NCI-H345 (cell line): ENCODE results near the gene MRM2.
A peak's percentile ranks its signal among the peaks of the same experiment; 100 is the strongest.
"Not testable (repeated sequence)": the region's sequence is repeated elsewhere in the genome, so short reads cannot be mapped to it uniquely, and the experiment has no call there.

Experiments
- DNase-seq: peaks from one replicate; lab custom pipeline; 2025; lab: John Stamatoyannopoulos, UW

Gene MRM2

GRCh38 chr7:2241580-2242540 is at the start of gene MRM2, which contains the start of gene NUDT1:
Gene MRM2 (minus strand): TSS chr7:2242205. CDS start chr7:2242169, 36 bp downstream.
Gene NUDT1 (plus strand): TSS chr7:2242226. CDS start chr7:2244575, 2,349 bp downstream.
- peak; percentile 79 for DNase-seq

DNA sequence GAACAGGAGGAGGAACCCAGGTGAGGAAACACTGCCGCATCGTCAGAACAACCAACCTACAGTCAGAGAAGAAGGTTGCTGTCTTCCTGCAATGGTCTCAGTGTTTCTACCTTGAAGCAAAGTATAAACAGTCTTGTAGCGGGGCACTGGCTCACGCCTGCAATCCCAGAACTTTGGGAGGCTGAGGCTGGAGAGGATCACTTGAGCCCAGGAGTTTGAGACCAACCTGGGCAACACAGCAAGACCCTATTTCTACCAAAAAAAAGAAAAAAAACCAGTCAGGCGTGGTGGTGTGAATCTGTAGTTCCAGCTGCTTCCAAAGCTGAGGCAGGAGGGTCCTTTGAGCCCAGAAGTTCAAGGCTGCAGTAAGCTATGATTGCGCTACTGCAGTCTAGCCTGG is 48.9 kb upstream of the MRM2 start:
- DNase-seq: no peak

DNA sequence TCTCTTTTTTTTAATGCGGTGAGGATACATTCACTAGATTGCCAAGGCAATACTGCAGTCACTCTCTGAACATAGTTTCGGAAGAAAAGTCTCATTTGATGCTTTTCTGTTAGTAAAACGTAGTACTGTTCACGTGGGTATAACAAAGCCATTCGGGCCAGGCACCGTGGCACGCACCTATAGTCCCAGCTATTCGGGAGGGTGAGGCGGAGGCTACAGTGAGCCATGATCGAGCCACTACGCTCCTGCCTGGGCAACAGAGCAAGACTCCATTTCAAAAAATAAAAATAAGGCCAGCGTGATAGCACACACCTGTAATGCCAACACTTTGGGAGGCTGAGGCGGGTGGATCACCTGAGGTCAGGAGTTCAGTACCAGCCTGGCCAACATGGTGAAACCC is 47.6 kb upstream of the MRM2 start:
- no peak for DNase-seq

DNA sequence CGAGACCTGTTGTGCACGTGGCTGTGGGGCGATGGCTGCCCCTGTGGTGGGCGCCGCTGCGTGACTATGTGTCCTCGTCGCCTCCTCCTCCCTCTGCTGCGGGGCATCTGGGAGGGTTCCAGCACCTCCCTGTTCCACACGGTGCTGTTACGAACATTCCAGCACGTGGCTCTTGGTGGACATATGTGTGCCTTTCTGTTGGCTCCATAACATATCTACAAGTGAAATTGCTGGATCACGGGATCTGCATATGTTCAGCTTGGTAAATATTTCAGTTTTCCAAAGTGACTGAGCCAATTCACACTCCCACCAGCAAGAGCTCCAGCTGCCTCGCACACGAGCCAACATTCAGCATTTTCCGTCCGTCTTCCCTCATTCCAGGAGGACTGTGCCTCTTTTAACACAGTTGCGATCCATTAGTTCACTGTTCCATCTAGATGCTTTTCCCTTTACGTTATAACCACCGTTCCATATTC is 47.1 kb upstream of the MRM2 start:
- no peak for DNase-seq

- no peak for DNase-seq
Measured at GRCh38 chr7:2288503-2288902, 46.5 kb upstream of the MRM2 start.

DNA sequence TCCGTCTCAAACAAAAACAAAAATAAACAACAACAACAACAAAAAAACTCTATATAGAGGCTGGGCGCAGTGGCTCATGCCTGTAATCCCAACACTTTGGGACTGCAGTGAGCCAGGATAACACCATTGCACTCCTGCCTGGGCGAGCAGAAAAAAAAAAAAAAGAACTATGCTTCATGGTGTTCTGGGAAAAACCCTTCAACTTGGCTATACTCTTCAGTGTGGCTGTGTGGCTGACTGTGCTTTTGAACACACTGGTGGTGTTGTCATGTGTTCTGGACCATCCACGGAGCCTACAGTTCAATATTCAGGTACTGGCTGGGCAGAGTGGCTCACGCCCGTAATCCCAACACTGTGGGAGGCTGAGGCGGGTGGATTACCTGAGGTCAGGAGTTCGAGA is 45.7 kb upstream of the MRM2 start:
- DNase-seq: no peak

DNA sequence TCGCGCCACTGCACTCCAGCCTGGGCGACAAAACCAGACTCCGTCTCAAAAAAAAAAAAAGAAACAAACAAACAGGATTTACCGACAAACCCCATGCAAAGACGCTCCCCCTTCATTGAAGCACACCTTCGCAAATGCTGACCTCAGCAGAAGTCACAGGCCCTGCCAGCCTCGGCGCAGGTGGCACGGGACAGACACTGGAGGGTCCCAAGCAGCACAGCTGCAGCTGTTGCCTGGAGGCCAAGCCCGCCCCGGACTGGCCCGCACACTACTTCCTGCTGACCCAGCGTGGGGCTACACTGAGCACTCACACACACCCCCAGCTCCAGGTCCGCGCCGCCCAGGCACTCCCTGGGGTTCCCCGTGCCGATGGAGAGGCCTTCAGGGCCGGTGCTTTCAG is 41.1 kb upstream of the MRM2 start:
- DNase-seq: no peak

- no peak for DNase-seq
Measured at GRCh38 chr7:2282185-2282751, 40.3 kb upstream of the MRM2 start.

DNA sequence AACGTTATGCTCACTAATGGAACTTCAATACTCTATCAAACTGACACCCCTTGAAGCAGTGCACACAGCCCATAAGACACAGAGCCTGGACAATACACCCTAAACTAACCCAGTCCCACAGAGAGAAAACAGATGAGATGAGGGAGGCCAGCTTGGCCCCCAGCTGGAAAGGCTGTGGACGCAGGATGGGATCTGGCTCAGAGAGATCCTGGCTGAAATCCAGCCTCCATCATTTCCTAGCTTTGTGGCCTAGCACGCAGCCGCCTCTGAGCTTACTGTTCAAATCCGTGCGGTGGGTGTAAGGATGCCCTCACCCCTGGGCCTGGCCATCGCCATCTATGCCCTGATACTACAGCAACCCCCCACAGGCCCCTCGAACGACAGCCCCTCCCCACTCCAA is 39.5 kb upstream of the MRM2 start:
- no peak for DNase-seq

DNA sequence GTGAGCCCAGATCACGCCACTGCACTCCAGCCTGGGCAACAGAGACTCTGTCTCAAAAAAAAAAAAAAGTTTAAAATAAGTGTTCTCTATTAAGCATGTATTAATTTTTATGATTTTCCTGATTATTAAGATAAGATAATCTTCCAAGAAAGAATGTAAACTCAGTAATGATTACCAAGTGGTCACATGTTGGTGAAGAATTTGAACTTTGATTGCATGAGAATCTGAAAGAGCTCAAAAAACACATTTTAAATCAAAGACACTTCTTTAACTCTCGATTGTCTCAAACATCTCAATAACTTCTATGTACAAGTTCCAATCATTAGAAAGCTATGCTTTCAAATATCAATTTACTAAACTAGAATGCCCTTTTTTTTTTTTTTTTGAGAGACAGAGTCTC is 38.4 kb upstream of the MRM2 start:
- no peak for DNase-seq

- DNase-seq: no peak
Measured at GRCh38 chr7:2279896-2280295, 37.9 kb upstream of the MRM2 start.

GRCh38 chr7:2278026-2278425 is 36.0 kb upstream of the MRM2 start:
- no peak for DNase-seq

DNA sequence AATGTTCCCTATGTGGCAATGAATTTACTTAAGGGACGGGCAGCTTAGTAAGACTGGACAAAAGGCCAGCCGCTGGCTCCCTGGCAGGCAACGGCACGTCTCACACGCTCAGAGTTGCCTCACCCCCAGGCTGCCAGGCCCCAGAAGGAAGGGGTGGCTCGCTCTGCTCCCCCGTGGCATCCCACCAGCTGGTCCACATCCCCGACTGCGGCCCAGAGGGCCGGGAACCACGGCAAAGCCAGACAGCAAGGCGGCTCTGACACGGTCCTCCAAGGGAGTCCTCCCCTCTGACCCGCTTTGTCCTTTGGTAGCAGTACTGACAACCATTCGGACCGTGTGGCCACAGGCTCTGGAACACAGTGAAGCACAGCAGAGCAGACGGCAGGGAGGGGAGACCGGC is 34.1 kb upstream of the MRM2 start:
- no peak for DNase-seq

DNA sequence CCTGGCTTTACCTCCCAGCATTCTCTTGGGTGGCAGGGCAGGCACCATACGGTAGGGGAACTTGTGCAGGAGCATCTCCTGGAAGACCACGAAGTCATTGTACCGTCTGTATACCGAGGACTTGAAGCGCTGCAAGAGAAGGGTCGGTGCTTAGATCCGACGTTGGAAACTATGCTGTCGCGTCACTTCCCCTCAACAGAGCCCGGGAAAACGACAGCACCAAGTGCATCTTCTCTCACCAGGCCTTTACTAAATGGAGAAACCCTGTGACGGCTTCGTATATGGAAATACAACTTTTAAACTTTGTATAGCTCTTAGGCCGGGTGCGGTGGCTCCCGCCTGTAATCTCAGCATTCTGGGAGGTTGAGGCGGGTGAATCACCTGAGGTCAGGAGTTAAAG is 33.1 kb upstream of the MRM2 start:
- no peak for DNase-seq

DNA sequence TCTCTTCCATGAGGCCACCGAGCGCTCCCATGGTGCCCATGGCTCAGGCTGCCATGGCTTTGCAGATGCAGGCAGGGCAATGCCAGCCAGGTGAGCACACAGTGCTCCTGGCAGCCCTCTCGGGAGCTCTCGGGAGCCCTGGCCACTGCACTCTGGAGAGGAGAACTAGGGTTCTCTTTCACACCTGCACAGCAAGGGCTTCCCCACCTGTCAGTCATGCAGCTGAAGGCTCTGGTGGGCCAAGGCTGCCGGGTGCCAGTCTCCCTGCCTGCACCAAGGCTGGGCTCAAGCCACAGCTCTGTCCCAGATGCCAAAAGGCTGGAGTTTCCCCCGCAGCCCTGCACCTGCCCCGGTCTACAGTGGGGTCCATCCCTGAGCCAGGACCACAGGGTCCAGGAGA is 32.7 kb upstream of the MRM2 start:
- no peak for DNase-seq

DNA sequence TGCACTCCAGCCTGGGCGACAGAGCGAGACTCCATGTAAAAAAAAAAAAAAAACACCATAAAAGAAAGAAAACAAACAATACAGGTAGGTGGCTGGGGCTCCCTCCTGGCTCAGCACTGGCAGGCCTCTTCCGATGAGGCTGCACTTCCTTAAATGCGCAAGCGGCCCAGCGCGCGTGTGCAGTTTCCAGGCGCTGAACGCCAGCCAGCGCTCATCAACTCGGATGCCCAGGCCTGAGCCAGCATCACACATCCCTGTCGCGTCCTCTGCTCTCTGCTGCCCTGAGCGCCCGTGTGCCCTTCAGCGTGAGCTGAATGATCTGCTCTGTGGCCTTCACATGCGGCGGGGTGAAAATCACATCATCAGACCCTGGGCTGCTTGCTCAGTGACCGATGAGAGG is 31.9 kb upstream of the MRM2 start:
- DNase-seq: no peak

DNA sequence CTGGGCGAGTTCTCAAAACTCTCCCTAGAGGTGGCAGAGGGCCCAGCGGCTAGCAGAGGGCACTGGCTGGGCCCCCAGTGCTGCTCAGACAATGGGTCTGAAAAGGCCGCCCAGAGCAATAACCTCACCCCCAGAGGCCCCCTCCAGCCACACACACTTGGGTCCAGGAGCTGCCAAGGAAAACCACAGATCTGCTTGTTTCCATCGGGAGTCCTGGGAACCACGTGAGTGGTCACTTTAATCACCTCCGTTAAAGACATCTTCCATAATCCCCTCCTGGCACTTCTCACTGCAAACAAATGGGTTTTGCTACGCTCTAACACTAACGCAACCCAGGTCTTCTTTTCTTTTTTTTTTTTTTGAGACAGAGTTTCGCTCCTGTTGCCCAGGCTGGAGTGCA is 30.0 kb upstream of the MRM2 start:
- no peak for DNase-seq

DNA sequence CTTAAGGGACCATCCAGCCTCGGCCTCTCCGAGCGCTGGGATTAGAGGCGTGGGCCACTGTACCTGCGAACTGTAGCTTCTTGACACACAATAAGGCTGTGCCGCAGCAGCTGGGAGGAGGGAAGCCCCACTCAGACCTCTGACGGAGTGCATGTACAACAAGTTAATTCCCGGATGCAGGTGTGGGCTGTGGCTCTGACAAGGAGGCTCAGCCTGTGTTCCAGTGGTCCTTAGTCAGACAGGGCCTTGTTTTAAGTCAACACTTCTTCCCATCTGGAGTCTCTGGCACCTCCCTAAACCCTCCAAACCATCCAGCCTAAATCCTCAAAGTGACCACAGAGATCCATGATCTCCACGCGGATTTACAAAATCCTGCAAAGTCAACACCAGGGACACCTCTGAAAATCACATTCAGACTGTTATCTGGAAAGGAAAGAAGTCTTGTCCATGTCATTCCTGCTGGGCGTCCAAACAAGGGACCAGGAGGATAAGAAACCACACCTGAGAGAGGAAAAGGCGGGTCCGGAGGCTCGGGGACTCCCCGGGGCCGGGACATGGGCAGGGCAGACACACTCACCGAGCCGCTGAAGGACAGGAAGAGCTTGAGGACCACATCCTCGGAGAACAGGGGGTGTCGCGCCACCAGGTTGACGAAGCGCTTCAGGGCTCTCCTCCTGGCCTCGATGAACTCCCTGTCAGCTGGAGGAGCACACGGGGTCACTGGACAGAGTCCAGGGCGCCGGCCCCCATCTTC is 29.4 kb upstream of the MRM2 start:
- DNase-seq: no peak

DNA sequence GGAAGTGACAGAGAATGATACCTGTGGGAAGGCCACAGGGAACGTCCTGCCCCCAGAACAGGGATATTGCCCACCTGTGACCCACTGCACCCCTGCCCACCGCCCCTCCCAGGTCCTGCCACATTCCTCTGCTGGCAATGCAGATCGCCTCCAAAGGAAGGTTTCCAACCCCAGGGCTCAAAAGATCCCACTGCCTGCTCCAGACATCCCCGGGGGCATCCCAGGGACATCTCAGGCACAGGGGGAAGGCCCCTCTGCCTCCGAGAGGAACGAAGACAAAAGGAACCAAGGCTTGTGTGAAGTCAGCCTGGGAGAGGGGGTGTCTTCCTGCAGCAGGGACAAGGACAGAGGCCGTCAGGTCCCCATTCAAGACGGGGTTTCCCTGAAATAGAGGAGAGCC is 28.5 kb upstream of the MRM2 start:
- DNase-seq: no peak

DNA sequence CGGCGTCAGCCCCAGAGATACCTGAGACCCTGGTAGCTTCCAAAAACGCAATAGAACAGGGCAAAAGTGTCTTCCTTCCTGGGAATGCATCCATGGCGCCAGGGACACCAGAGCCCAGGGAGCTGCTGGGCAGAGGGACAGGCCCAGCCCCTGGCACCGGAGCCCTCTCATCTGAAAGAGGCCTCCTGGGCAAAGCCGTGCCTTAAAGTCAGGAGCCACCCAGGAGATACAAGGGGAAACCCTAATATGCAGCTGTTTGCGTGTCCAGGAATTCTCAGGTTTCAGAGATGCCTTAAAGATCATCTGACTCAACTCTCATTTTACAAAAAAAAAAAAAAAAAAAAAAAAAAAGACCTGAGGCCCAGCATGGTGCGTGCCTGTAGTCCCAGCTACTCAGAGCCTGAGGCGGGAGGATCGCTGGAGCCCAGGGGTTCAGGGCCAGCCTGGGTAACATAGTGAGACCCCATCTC is 28.0 kb upstream of the MRM2 start:
- DNase-seq: no peak

GRCh38 chr7:2269089-2269990 is 27.3 kb upstream of the MRM2 start:
- not testable (repeated sequence) for DNase-seq
